GM19328 (cell line): ENCODE measurements around the gene PANX2.

Source experiments
- ATAC-seq: cut with Tn5 transposase; IDR thresholded peaks from one replicate; pipeline ENCODE4 v1.9.1; 2021; ENCODE audit warnings: mild to moderate bottlenecking, moderate library complexity; ENCODE audit not compliant: unreplicated experiment

The PANX2 gene

GRCh38 chr22:50182176-50183081 lies 11.9 kb downstream of the PANX2 start:
- ATAC-seq = no peak

DNA sequence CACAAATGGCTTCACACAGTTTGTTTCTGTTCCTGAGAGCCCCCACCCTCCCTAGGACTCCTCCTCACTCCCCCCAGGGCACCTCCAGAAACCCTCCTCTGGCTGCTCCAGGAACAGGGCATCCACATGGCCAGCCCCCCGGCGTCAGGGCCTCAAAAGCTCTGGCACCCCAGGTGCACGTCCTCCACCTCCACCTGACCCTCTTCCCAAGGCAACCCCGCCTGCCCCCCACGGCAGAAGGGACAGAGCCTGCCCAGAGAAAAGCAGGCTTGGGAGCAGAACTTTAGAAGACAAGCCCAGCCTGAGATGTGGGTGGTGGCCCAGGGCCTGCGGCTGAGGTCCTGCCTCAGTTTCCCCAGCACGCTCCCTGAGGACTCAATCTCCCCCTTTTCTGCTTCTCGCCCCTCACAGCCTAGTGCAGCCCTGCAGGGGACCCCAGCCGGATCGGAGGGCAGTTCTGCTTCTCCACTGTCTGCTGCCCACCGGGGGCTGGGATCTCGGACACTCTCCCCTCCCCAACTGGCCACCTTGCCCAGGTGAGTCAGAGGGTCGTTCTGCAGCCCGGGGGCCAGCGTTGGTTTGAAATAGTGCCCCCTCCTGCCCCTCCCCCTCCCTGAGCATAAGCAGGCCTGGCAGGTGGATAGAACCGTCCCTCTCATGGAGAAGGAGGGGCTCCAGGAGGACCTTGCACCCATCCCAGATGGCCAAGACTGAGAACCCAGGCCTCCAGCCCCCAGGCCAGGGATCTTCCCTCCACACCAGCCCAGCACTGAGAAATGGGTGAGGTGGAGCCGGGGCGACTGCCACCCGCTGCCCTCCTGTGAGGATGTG lies 12.8 kb downstream of the PANX2 start:
- no peak for ATAC-seq

GRCh38 chr22:50184004-50184901 lies 13.7 kb downstream of the PANX2 start:
- ATAC-seq = no peak

GRCh38 chr22:50184902-50185374 lies 14.4 kb downstream of the PANX2 start:
- no peak for ATAC-seq

DNA sequence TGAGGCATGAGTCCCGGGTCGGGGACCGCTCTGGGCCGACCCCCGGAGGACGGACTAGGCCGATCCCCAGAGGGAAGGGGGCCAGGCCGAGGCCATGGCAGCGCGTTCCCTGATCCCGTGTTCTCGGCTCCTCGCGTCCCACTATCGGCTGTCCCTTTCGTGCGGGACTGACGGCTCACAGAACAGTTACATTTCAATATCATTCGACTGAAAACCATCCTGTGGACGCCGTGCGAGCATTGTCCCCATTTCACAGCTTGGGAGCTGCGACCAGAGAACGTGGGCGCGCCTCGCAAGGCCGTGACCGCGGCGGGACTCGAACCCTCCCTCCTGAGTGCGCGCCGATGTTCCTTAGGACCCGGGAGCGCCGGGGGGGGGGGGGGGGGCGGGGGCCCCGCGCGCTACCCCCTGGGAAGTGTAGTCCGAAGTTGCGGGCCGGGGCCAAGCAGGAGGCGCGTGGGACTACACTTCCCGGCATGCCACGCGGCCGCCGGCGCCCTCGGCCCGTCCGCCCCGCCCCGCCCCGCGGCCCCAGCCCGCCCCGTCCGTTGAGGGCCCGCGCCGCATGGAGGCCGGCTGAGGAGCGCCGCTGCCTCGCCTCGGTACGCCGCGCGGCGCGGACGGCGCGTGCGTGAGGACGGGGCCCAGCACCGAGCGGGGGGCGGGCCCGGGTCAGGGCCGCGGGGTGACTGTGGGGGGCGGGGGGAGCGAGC lies 15.0 kb downstream of the PANX2 start, which contains the start of gene TRABD:
TSS of gene TRABD (plus strand) at position 539 of the 713 bp plus-strand sequence. CDS start 7,148 bp downstream, outside the sequence.
- no peak for ATAC-seq

GRCh38 chr22:50186181-50186714 lies 15.7 kb downstream of the PANX2 start:
- no peak for ATAC-seq

DNA sequence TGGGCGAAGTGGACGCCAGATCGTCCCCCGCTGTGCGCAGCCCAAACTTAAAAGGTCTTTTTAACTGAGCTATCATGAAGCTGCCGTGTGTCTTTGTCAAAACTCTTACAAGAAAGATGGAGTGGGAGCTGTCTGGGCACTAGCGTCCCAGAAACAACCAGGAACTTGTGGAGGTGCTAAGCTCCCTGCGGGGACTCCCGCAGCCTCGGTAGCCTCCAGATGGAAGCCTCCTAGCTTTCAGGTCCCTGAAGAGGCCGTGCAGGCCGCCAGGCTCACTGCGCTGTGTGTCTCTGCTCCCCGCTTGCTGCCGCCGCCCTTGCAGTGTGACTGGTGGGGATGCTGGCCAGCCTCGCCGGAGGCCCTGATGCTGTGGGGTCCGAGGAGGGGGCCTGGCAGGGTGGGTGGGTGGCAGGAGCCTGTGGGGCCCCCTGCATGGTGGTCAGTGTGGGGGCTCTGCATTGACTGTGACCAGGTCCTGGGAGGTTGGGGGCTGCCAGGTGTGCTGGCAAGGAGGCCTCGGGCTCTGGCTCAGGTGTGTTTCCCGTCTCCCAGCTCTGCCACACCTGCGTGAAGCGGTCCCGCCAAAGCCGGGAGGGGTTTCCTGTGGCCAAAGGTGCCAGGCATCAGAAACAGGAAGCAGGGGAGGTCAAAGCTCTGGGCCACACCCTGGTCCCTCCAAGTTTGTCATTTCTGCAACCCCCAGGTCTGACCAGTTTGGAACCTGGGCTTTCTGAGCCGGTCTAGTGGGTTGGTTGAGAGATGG lies 16.4 kb downstream of the PANX2 start:
- ATAC-seq = no peak

DNA sequence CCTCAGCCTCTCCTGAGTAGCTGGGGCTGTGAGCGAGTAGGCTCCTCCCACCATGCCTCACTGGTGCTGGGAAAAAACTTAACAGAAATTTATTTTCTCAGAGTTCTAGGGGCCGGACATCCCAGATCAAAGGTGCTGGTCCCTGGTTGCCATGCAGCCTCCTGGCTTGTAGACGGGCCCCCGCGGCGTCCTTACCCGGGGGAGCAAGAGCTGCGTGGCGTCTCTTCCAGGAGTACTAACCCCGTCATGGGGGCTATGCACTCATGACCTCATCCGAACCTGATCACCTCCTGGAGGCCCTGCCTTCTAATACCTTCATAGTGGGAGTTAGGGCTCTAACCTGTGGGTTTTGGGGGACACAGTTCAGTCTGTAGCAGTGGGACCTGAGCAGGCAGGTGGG lies 17.8 kb downstream of the PANX2 start:
- ATAC-seq = no peak

DNA sequence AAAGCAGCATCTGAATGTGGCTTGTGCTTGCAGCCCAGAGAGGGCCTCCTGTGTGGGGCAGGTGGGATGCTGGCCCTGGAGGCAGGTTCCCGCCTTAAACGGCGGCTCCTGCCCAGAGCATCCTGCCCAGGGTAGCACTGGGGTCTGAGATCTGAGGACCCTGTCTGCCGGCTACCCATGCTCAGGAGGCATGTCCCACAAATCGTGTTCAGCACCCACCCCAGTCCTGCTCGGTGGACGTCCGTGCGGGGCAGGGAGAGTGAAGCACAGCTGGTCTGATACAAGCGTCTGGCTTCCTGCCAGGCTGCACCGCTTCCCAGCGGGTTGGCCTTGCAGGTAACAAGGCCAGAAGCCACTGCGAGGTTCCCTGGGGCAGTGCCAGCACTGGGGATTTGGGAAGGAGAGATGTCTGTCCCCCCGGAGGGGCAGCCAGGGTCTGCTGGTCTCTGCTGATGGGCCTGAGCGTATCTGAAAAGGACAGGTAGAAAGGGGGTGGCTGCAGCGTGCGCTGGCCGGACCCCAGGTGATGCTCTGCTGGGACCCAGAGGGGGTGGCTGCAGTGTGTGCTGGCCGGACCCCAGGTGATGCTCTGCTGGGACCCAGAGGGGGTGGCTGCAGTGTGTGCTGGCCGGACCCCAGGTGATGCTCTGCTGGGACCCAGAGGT lies 18.8 kb downstream of the PANX2 start:
- no peak for ATAC-seq

GRCh38 chr22:50189849-50190181 lies 19.3 kb downstream of the PANX2 start:
- ATAC-seq = no peak

DNA sequence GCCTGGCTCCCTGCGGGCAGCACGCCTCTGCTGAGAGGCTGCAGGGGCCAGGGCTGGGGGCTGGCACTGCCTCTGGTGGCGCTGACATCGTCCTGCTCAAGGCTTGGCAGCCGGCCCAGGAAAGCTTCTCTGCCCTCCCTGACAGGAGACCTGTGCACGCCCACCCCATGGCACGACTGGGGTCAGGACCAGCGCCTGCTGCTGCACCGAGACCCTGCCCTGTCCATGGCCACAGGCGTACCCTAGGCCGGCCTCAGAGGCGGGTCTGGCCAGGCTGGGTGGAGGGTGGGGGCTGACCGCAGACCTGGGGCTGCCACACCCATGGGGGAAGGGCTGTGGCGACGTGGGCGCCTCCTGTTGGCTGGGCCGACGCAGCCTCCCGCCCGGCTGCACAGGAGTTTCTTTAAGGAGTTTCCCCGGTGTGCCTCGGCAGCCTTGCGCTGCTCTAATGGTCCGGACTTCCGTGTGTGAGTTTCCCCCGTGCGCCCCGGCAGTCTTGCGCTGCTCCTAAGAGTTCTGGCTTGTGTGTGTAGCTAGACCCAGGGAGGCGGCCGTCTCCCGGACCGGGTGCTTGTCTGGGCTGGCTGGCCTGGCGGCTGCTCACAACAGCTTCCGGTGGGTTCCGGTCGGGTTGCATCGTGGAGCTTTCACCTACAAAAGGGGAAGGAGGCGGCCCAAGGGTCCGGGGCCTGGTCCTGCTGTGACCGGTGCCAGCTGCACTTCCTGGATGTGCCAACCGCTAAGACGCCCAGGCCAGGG lies 19.8 kb downstream of the PANX2 start:
- peak; percentile 44 for ATAC-seq

- ATAC-seq = no peak
Observed at GRCh38 chr22:50190941-50191741, 20.6 kb downstream of the PANX2 start.

GRCh38 chr22:50192436-50193204 lies 22.1 kb downstream of the PANX2 start:
- ATAC-seq = no peak

DNA sequence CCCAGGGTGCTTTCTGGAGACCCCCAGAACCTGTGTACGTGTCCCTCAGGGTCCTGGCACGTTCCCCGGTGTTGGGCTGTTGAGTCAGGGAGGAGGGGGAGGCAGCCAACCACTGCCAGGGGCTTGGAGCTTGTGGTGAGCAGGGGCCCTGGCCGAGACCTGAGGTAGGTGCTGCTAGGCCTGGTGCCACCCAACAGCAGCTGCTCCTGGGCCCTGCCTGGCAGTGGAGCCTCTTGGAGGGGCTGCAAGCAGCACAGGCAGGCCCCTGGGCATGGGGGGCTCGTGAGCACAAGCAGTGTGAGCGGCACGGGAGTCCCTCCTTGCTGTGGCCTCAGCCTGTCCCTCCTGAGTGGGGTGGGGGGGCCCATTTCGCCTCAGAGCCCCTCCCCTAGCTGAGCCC lies 23.1 kb downstream of the PANX2 start:
- no peak for ATAC-seq

GRCh38 chr22:50194037-50194805 lies 23.7 kb downstream of the PANX2 start:
- no peak for ATAC-seq

DNA sequence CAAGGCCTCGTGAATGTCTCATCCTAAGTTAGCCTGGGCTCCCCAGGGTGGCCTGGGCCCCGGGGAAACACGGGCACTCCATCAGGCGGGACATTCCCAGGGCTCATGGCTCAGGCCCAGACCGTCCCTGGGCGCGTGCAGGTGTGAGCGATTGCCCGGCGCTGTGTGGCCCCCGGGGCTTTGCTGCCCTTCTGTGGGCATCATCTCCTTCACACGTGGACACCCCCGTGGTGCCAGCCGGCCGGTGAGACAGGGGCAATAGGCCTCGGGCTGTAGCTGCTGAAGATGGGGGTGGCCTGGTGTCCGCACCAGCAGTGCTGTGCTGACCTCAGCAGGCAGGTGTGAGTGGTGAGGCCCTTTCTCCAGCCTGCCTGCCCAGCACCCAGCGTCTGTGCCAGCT lies 25.7 kb downstream of the PANX2 start:
- ATAC-seq = no peak
